HepG2 (cell line): ENCODE results near the gene PFDN5. TPM values are rescaled to one million over a fixed set of nuclear protein-coding genes. Genes with fewer than 3 reads are reported as not detected.

Source experiments
- CHCHD3 ChIP-seq: sonication (generic); formaldehyde crosslinking; IDR thresholded peaks from 2 replicates; pipeline ENCODE4 v1.8.0; 2022; ENCODE audit warnings: mild to moderate bottlenecking, missing genetic modification reagents, moderate library complexity
- DNMT3B ChIP-seq: conservative IDR thresholded peaks from 2 replicates; pipeline ENCODE4 v1.6.1; 2016; ENCODE audit warnings: missing biosample characterization, control low read depth
- FOXK2 ChIP-seq: fragments of 450-650 bp; IDR thresholded peaks from 2 replicates; pipeline ENCODE4 v1.6.1; 2016
- GTF2F1 ChIP-seq: fragments of 150-350 bp; IDR thresholded peaks from 2 replicates; pipeline ENCODE4 v1.6.1; 2014; ENCODE audit warnings: low read length
- KLF15 ChIP-seq: sonication (generic); formaldehyde crosslinking; IDR thresholded peaks from 2 replicates; pipeline ENCODE4 v1.8.1; 2023; ENCODE audit warnings: borderline replicate concordance, mild to moderate bottlenecking, inconsistent platforms, missing genetic modification reagents, mixed read lengths
- MTF2 ChIP-seq: sonication (generic); formaldehyde crosslinking; IDR thresholded peaks from 2 replicates; pipeline ENCODE4 v1.5.0; 2020; ENCODE audit warnings: missing genetic modification reagents, borderline replicate concordance
- NR0B2 ChIP-seq: sonication (generic); formaldehyde crosslinking; IDR thresholded peaks from 2 replicates; pipeline ENCODE4 v1.4.0; 2020; ENCODE audit warnings: mild to moderate bottlenecking, missing genetic modification reagents
- SAP130 ChIP-seq: IDR thresholded peaks from 2 replicates; pipeline ENCODE4 v1.6.1; 2016; ENCODE audit warnings: low read depth
- SATB2 ChIP-seq: sonication (generic); formaldehyde crosslinking; IDR thresholded peaks from 2 replicates; pipeline ENCODE4 v1.5.0; 2020; ENCODE audit warnings: missing genetic modification reagents
- SOX6 ChIP-seq, 2 experiments: fragments of 450-650 bp in 1 of 2; sonication (generic) in 1 of 2; formaldehyde crosslinking in 1 of 2; IDR thresholded peaks; 2 replicates each; pipeline versions ENCODE4 v1.4.0 to v1.6.1; 2017 to 2020; ENCODE audit warnings: antibody characterized with exemption in 1 of 2, mild to moderate bottlenecking in 1 of 2, missing genetic modification reagents in 1 of 2
- TEAD3 ChIP-seq: optimal IDR thresholded peaks from 2 replicates; pipeline ENCODE3; 2016; ENCODE audit warnings: borderline replicate concordance
- THAP8 ChIP-seq: sonication (generic); formaldehyde crosslinking; IDR thresholded peaks from 2 replicates; pipeline ENCODE4 v1.5.1; 2020; ENCODE audit warnings: missing genetic modification reagents, mild to moderate bottlenecking, borderline replicate concordance
- ZBTB21 ChIP-seq: sonication (generic); formaldehyde crosslinking; IDR thresholded peaks from 2 replicates; pipeline ENCODE4 v1.4.0; 2020; ENCODE audit warnings: missing genetic modification reagents
- ZBTB44 ChIP-seq: sonication (generic); formaldehyde crosslinking; IDR thresholded peaks from 2 replicates; pipeline ENCODE4 v1.4.0; 2020; ENCODE audit warnings: missing genetic modification reagents
- ZNF136 ChIP-seq: sonication (generic); formaldehyde crosslinking; IDR thresholded peaks from 2 replicates; pipeline ENCODE4 v1.8.1; 2022; ENCODE audit warnings: low read depth, mild to moderate bottlenecking, moderate library complexity, missing genetic modification reagents
- ZNF768 ChIP-seq: sonication (generic); formaldehyde crosslinking; IDR thresholded peaks from 2 replicates; pipeline ENCODE4 v1.4.0; 2020; ENCODE audit warnings: missing genetic modification reagents
- ZNF839 ChIP-seq: sonication (generic); formaldehyde crosslinking; IDR thresholded peaks from 2 replicates; pipeline ENCODE4 v1.4.0; 2020; ENCODE audit warnings: missing genetic modification reagents, mild to moderate bottlenecking, borderline replicate concordance
- polyA plus RNA-seq, 8 experiments: library from polyadenylated mRNA; depleted of rRNA in 3 of 8; stranded (reverse) in 7 of 8; unstranded in 1 of 8; fragments of >200 nt; fragmentation: Illumina TruSeq in 4 of 8; extraction: Trizol in 4 of 8; gene quantifications; 2 replicates each; pipeline versions ENCODE4 v1.2.1 to v1.2.3, GENCODE V29; 2011 to 2016; ENCODE audit warnings: low read depth in 4 of 8, missing spikeins in 1 of 8, mixed read lengths in 1 of 8; ENCODE audit not compliant: insufficient read depth in 1 of 8
- total RNA-seq, 5 experiments: library from RNA; depleted of rRNA; stranded (reverse); fragments of >200 nt; fragmentation: Illumina TruSeq; extraction: Trizol; gene quantifications; 2 replicates each; pipeline ENCODE4 v1.2.3, GENCODE V29; 2016; ENCODE audit warnings: low read depth in 1 of 5
- TF ChIP-seq, protein P1 (sequence below): sonication (generic); formaldehyde crosslinking; IDR thresholded peaks from 2 replicates; pipeline ENCODE4 v1.4.0; 2020; ENCODE audit warnings: missing genetic modification reagents
- TF ChIP-seq, protein P2 (sequence below): sonication (generic); formaldehyde crosslinking; IDR thresholded peaks from 2 replicates; pipeline ENCODE4 v1.8.1; 2023; ENCODE audit warnings: mild to moderate bottlenecking, inconsistent platforms, moderate library complexity, missing genetic modification reagents, borderline replicate concordance
- TF ChIP-seq, protein P3 (sequence below): sonication (generic); formaldehyde crosslinking; IDR thresholded peaks from 2 replicates; pipeline ENCODE4 v1.8.1; 2023; ENCODE audit warnings: missing genetic modification reagents, inconsistent platforms, borderline replicate concordance
- TF ChIP-seq, protein P4 (sequence below): IDR thresholded peaks from 2 replicates; pipeline ENCODE4 v1.6.1; 2012; ENCODE audit warnings: low read depth, low read length, improper control_type of control experiment

The PFDN5 gene
- total and polyA plus RNA-seq, 2 of the 13 experiments (the other 11 are each of a cell fraction or from before 2014, with no cell fraction given), result 449 to 462 TPM

DNA sequence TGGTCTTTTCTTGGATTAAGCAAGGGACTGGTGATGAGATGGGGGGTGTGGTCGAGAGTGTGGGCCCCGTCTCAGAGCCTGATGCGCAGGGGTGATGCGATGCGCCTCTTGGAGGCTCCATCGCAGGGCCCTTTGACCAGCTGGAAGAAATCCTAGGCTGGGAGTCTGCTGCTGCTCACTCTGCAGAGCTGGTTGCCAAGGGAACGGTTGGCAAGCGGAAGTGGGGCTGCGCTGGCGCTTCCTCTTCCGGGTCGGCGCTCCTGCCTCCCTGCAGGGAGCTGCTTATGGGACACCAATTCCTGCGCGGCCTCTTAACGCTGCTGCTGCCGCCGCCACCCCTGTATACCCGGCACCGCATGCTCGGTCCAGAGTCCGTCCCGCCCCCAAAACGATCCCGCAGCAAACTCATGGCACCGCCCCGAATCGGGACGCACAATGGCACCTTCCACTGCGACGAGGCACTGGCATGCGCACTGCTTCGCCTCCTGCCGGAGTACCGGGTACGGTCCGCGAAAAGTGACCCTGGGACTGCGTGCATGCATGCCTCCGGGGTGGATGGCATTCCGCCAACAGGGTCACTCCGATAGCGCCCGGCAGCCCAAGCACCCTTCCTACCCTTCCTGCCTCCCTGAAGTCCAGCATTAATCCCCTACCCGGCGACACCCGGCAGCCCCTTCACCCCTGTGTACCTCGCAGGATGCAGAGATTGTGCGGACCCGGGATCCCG, 4.3 kb downstream of the PFDN5 start, which contains the start of gene MYG1 (continued):
- TF ChIP-seq, protein P1, sequence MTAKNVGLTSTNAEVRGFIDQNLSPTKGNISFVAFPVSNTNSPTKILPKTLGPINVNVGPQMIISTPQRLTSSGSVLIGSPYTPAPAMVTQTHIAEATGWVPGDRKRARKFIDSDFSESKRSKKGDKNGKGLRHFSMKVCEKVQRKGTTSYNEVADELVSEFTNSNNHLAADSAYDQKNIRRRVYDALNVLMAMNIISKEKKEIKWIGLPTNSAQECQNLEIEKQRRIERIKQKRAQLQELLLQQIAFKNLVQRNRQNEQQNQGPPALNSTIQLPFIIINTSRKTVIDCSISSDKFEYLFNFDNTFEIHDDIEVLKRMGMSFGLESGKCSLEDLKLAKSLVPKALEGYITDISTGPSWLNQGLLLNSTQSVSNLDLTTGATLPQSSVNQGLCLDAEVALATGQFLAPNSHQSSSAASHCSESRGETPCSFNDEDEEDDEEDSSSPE (CRISPR knock-in tag), result peak; percentile 71; the same call in 1 of the 2 replicates
- TF ChIP-seq NR0B2 (CRISPR knock-in tag) (no peak), SATB2 (CRISPR knock-in tag) (no peak), ZNF136 (CRISPR knock-in tag) (no peak), ZNF839 (CRISPR knock-in tag) (peak; percentile 94), ZBTB21 (CRISPR knock-in tag) (no peak), THAP8 (CRISPR knock-in tag) (no peak), ZBTB44 (CRISPR knock-in tag) (no peak), FOXK2 (peak; percentile 79), CHCHD3 (CRISPR knock-in tag) (peak; percentile 80; the same call in 1 of the 2 replicates), MTF2 (CRISPR knock-in tag) (no peak), ZNF768 (CRISPR knock-in tag) (peak; percentile 83; the same call in 1 of the 2 replicates), GTF2F1 (no peak), KLF15 (no peak), DNMT3B (CRISPR knock-in tag) (no peak; the same call in 1 of the 2 replicates), SOX6 (IDR thresholded peaks at IDR 0.05) (no peak), SOX6 (CRISPR knock-in tag; IDR thresholded peaks at IDR 0.05) (peak; percentile 67; the same call in 1 of the 2 replicates), SAP130 (CRISPR knock-in tag) (peak; percentile 95), TEAD3 (CRISPR knock-in tag) (peak; percentile 41)
- TF ChIP-seq, protein P2, sequence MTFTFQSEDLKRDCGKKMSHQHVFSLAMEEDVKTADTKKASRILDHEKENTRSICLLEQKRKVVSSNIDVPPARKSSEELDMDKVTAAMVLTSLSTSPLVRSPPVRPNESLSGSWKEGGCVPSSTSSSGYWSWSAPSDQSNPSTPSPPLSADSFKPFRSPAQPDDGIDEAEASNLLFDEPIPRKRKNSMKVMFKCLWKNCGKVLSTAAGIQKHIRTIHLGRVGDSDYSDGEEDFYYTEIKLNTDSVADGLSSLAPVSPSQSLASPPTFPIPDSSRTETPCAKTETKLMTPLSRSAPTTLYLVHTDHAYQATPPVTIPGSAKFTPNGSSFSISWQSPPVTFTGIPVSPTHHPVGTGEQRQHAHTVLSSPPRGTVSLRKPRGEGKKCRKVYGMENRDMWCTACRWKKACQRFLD (CRISPR knock-in tag), result peak; percentile 81; the same call in 1 of the 2 replicates
- TF ChIP-seq, protein P3, sequence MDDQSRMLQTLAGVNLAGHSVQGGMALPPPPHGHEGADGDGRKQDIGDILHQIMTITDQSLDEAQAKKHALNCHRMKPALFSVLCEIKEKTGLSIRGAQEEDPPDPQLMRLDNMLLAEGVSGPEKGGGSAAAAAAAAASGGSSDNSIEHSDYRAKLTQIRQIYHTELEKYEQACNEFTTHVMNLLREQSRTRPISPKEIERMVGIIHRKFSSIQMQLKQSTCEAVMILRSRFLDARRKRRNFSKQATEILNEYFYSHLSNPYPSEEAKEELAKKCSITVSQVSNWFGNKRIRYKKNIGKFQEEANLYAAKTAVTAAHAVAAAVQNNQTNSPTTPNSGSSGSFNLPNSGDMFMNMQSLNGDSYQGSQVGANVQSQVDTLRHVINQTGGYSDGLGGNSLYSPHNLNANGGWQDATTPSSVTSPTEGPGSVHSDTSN (CRISPR knock-in tag), result no peak
- TF ChIP-seq, protein P4, sequence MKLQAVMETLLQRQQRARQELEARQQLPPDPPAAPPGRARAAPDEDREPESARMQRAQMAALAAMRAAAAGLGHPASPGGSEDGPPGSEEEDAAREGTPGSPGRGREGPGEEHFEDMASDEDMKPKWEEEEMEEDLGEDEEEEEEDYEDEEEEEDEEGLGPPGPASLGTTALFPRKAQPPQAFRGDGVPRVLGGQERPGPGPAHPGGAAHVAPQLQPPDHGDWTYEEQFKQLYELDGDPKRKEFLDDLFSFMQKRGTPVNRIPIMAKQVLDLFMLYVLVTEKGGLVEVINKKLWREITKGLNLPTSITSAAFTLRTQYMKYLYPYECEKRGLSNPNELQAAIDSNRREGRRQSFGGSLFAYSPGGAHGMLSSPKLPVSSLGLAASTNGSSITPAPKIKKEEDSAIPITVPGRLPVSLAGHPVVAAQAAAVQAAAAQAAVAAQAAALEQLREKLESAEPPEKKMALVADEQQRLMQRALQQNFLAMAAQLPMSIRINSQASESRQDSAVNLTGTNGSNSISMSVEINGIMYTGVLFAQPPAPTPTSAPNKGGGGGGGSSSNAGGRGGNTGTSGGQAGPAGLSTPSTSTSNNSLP, result no peak
